Stimulated activated CD4-positive, alpha-beta T cell treated with anti-CD3 and anti-CD28 coated beads, TNF-alpha, amount 100 ng/mL, for 48 hours (primary cell): ENCODE data around the gene PRDM8.

Experiments used
- DNase-seq, 3 donors: peaks; one replicate each; pipeline ENCODE4 v3.0.0-alpha.2; 2020; ENCODE audit warnings: low read depth in 3 of 3

Gene PRDM8

DNA sequence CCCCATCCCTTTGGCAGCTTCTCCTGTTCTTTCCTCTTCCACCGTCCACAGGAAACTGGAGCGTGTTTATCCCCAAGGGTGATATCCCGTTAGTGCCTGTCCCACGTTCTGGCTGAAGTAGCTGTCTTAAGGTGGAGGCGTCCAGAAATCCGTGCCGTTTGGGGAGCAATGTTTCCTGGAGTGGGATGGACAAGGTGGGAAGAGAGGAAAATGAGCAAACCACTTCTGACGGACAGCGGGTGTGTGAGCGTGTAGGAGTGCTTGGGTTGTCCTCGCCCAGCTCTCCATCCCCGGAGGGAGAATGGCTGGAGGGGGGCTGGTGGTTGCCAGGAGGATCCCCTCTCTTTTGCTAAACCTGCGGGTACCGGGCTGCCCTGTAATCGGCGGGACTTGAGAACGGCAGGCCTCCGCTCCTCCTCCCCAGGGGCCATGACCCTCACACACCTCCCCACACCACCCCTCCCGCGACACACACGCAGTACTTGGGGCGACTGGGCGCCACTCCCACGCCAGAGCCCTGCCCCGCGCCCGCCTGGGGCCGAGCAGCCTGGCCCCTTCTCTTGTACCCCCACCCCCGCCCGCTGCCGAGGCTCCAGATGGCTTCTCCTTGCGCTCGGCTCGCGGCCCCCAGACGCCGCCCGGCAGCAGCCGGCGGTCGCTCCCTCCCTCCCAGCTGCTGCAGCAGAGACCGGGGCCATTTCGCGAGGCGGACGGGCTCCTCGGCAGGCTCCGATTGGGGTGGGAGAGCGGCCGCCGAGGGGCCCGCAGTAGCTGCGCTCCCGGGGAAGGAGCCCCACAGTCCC is 13.9 kb upstream of the PRDM8 start:
- no peak for DNase-seq

- peak; percentile 80 to 96 (median 88) for DNase-seq
These were observed 13.1 kb upstream of the PRDM8 start for GRCh38 chr4:80184053-80184824.

DNA sequence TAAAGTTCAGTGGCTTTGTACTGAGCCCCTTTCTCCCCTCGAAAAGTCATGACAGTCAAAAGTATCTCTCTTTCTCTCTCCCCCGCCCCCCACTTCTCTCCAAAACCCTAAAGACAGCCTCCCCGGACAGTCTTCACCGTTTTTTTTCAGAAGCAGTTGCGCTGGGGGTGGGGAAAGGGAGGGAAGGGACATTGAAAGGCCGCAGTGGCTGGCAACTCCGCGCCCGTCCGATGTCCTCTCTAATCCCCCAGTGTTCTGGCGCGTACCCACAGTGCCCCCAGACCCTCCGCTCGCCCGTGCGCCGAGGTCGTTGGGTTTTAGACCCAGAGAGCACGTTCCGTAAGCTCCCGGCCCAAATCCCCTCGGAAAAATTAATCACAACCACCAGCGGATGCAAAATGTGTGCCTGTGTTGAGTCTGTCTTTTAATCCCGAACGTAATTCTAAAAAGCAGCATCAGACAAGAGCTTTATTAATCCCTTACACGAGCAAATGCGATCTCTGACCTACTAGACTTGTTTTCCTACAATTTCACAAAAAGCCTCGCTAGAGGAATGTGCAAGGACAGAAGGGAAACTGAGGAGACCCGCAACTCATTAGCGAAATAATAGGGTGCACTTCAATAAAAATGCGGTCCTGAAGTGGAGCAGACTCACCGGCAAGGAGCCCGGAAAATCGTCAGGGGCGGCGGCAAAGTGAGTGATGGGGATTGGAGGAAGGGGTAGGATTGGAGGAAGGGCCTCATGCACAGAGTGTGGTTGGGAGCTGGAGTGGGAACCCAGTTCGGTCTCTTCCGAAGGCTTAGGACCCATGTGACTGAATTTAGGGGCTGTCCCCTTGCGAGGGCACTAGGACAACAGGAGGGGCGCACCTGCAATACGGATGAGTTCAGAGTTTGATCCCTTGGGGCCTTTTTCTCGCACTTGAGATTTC is 12.2 kb upstream of the PRDM8 start:
- DNase-seq, result no peak

DNA sequence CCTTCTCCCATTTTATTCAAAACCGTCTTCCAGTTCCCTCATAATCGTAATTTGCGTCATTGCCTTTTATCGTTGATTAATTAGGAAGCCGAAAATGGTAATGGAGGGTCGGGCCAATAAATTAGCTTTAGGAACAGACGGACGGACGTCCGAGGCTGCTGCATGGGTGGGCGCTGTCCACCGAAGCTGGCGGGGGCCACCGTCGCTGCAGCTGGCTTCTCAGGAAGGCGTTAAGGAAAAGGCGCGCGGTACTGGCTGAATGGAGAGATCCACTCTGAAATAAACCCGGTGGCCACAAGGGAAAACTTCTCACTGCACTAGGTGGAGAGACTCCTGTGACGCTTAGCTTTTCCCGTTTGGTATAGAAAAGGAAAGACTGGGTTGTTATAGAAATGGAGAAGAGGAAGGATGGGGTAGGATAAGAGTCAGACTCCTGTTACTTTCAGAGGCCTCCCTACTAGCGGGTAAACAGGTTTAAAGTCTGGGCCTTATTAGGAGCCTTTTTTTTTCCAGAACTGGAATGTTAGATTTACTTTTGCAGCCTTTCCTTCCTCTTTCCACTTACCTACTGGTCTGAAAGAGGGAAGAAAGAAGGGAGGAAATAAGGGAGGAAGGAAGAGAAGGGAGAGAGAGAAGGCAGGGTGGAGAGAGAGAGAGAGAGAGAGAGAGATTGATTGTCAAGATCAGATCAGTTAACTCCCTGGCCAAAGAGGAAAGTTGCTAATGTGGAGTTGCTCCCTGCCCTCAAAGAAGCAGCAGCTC is 11.3 kb upstream of the PRDM8 start:
- DNase-seq, result no peak

- no peak for DNase-seq
These were observed 10.6 kb upstream of the PRDM8 start for GRCh38 chr4:80186676-80187075.

DNA sequence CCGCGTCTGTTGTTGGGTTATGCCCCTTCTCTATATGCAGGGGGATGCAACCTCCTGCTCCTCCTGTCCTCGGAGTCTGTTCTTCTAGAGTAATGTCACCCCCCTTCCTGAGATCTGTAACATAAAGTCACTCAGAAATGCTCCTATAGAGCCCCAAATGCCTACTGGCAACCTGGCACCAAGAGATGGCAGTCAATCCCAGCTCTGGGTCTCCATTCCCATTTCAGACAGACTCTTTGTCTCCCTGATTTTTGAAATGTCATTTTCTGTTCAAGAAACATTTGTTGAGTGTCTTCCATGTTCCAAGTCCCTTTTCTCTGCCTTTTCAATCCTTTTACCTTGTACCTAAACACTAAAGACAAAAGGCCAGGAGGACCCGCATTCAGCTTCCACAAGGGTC is 9.6 kb upstream of the PRDM8 start:
- DNase-seq, result no peak

DNA sequence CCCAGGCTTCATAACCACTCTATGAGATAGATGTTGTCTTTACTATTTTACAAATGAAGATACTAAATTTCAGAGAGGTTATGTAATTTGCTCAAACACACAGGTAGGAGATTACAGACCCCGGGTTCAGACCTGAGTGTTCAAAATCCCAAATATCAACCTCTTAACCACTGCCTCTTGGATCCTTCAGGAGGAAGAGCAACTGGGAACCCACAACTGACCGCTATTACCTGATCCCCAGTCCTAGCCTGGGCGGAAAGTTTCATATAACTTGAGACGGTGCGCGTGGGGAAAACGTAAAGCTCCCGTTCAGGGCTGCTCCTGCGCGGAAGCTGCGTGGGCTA is 8.9 kb upstream of the PRDM8 start:
- no peak for DNase-seq

GRCh38 chr4:80188801-80189458 is 8.4 kb upstream of the PRDM8 start:
- DNase-seq, result no peak

DNA sequence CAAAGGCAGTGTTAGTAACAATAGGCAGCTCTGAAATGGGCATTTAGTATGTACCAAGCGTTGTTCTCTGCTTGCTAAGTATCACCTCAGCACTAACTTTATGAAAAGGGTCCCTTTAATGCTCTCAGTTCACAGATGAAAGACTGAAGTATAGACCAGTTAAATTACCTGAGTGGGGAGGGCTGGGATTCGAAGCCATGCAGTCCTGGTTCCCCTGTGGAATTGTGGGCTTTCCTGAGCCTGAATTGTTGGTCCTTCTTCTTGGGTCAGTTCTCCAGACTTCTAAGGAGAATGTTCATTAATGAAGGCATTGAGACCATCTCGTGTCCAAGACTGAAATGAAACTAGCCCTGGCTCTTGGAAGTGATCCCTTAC is 7.7 kb upstream of the PRDM8 start:
- no peak for DNase-seq

DNA sequence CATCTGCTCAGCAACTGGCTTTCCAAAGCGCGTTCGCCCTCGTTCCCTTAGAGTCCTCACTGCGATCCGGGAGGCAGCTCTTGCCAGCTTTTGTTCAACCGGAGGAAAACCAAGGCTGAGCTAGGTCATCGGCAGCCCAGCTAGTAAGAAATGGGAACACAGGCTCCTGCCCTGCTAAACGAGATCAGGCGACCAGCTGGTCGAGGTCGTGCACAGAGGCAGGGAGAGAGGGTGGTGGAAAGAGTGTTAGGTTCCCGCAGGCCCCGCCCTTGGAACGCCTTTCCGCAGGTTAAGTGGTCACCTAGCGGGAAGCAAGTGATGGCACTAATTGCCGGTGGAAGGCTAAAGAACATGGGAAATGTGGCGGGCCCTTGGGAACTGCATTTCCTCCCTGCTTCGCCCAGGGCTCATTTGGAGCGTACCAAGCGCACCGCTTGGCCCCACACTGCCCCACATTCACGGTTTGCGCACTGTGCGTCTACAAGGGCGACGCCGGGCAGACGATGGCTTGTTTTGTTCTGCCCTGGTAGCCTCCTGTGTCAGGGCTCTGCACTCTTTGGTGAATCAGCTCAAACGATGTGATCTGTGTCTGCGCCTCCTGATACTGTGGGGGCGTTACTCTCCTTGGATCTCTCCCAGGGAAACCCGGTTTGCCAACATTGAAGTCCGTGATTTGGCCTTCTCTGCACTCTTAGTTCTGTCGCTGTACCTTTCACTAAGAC is 7.2 kb upstream of the PRDM8 start:
- DNase-seq, result no peak

- DNase-seq, result no peak
These were observed 4.9 kb upstream of the PRDM8 start for GRCh38 chr4:80192252-80192866.

DNA sequence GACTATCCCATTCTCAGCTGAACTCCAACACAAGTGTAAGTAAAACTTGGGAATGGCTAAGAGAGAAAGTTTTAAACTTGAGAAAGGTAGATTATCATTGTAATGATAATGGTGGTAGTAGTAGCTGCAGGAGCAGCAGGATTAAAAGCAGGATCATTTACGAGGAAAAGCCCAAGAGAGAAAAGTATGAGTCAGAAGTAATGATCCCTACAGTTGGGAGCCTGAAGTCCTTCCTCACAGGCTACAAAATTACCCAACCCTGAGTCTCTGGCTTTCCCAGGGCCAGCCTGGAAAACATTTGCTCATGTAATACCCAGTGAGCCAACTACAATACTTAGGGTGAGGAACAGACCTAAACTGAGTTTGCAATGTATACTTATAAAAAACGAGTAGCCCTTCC is 4.4 kb upstream of the PRDM8 start:
- no peak for DNase-seq

DNA sequence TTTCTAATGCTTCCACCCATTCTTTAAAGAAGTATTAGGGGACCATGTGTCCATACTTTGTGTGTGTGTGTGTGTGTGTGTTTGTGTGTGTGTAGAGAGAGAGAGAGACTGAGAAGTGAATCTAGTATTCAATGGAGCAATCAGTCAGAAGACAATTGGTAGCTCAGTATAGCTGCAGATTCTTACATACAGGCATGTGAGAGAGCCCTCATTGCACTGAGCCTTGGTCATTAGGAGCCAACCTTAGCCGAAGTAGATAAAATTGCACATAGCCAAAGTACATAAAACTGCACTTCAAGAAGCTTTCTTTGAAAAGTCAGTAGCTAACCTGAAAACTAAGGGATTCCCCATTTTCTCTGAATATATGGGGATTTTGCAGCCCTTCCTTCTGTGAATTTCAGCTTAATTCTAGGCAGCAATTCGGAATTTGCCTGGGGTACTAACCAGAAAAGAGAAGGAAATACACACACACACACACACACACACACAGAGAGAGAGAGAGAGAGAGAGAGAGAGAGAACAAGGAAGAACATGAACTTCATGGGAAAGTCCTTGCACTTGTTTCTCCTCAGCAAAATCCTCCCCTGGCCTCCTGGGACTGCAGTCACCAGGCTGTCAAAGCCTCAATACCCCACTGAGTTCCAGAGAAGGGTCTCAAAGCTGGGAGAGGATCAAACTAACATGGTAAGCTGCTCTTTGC is 1.7 kb upstream of the PRDM8 start:
- no peak for DNase-seq

- no peak for DNase-seq
These were observed 913 bp upstream of the PRDM8 start for GRCh38 chr4:80196259-80196921.

DNA sequence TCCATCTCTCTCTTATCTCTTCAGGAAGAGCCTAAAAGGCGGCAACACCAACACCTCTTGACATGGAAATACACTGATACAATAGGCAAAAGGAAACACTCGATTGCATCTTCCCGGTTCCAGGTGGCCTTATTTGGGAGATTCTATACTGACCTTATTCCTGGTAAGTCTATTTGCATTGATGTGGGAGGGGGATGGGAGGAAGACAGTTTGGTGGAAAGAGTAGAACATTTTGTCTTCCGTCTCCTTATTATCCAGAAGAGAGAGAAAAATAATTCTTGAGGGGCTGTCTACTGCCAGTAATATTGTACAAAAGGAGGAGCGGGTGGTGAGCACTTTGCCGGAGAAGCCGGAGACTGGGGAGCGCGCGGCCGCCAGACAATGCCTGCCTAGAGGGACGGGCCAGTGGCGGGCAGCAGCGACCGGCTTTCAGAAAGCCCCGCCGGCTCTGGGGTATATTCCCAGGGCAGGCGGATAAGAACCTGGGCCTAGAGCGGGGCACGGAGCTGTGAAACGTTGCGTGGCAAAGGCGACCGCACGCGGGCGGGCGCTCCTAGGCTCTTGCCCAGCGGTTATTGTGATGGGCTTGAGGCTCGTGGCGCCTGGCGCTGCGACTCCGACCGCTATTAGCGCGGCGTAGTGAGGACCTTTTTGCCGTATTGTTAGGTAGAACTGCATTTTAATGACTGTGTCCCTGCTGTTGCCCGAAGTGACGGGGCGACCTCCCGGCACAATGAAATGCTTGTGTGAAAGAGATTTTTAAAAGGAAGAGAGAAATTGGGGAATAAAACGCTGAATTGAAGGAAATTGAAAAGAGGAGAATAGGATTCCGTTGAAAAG is 518 bp downstream of the PRDM8 start:
- DNase-seq, result no peak

GRCh38 chr4:80198441-80198837 is 1.1 kb downstream of the PRDM8 start:
- DNase-seq, result no peak

DNA sequence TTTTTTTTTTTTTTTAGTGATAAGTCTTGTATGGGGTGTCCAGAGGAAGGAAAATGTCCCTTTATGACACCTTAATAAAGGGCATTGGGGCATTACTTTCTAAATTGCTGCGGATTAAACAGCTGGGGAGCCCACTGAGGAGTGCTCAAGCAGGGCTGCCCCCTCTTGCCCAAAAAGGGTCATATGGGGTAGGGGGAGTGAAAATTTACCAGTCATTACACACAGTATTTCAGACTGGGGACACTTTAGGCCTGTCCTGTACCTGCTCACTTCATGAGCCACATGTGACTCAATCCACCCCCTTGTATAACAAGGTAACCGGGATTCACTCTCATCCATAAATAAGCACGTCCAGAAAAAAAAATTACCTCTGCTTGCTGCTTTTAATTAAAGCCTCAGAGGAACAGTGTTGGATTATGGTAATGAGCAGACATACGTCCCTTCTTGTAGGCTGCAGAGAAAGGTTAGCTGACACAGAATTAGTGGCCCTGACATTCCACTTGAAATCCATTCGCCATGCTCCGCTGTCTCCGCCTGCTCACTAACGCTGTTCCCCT is 1.8 kb downstream of the PRDM8 start:
- no peak for DNase-seq

DNA sequence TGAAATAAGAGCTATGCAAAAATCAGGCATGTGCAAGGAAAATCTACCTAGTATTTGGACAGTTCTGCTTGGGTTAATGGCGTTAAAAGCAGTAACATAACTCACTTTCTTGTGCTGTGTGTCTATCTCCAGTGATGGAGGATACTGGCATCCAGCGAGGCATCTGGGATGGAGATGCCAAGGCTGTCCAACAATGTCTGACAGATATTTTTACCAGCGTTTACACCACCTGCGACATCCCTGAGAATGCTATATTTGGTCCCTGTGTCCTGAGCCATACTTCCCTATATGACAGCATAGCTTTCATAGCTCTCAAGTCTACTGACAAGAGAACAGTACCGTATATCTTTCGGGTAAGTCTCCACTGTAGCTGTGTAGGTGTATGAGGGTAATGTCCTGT is 2.6 kb downstream of the PRDM8 start:
- DNase-seq, result no peak
